ENCODE measurements around the gene C3orf20. TPM values are rescaled to one million over a fixed set of nuclear protein-coding genes. Genes with fewer than 3 reads are reported as not detected.
"Not testable (repeated sequence)": the region's sequence is repeated elsewhere in the genome, so short reads cannot be mapped to it uniquely, and the experiment has no call there.

Gene C3orf20
- total RNA-seq, 1 experiment from 2014 or later: not detected

DNA sequence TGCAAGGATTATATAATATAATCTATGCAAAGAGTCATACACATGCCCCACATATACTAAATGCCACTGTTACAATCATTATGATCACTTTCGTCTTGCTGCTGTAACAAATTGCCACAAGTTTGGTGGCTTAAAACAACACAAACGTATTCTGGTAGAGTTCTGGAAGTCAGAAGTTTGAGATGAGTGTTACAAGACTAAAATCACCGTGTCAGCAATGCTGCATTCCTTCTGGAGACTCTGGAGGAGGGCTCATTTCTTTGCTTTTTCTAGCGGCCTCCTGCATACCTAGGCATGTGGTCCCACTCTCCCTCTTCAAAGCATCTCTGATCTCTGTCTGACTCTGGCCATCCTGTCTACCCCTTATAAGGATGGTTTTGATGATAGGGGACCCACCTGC is 24.7 kb upstream of the C3orf20 start:
- no peak for DNase-seq (ENCODE audit: low spot score)

DNA sequence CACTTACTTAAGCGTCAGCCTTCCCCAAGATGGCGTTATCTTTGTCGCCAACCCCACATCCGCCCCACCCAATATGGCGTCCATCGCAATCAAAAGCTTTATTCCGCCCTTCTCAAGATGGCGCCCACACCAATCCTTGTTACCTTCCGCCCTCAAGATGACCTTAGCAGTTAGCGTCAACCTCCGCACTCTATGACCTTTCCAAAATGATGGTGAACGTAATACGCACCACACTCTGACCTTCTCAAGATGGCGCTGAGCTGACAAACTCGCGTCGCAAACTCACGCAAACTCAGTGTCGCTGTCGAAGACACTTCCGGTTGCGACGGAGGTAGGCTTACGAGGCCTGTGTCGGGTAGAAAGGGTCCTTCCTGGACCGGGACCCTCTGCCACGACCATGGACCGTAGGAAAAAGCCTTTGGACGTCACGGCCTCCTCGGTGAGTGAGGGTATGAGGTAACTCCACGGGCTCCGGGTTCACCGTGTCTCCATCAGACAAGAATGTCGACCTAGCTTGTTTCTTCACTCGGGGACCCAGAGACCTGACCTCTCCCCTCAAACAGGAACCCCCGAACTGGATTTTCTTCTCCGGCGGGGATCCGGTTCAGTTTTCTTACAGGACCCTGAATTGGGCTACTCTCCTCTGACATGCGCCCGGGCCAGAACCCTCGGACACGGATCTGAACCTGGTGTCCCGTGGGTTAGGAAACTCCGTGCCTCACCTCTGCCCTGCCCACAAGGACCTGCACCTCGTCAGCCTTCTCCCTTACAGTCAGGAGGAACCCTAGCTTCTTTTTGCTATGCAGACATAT is 23.3 kb upstream of the C3orf20 start, which contains the start of gene CCDC174:
Gene CCDC174 (plus strand): TSS at position 323 of the 812 bp plus-strand sequence. CDS start 75 bp downstream, at position 398.
- peak; percentile 99 for DNase-seq (ENCODE audit: low spot score)

DNA sequence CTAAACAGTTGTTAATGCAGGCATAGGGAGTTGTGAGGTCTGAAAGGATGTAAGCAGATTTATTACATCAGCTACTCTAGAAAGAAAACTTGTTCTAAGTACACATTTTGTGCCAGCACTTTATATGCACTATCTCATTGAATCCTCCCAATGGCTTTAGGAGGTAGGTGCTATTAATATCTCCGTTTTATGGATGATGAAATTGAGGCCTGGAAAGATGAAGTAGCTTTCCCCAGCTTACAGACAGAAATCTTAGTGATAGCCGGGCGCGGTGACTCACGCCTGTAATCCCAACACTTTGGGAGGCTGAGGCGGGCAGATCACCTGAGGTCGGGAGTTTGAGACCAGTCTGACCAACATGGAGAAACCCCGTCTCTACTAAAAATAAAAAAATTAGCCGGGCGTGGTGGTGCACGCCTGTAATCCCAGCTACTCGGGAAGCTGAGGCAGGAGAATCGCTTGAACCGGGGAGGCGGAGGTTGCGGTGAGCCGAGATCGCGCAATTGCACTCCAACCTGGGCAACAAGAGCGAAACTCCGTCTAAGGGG is 22.5 kb upstream of the C3orf20 start:
- DNase-seq (ENCODE audit: low spot score): not testable (repeated sequence)

DNA sequence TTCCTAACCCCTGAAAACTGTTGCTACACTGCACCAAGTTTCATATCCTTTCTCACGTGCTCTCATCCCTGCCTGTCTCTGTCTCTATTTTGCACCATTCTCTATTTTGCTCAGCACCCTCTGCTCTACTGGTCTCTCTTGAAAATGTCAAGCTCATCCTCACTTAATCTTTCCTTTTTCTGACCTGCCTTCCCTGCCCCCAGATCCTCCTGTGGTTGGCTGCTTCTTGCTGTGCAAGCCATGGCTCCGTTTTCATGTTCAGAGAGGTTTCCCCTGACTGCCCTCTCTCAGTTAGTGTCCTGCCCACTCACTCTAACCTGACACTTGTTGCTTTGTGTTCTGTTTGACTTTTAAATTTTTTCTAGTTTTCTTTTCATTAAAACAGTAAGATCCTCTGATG is 17.4 kb upstream of the C3orf20 start:
- no peak for DNase-seq (ENCODE audit: low spot score)

DNA sequence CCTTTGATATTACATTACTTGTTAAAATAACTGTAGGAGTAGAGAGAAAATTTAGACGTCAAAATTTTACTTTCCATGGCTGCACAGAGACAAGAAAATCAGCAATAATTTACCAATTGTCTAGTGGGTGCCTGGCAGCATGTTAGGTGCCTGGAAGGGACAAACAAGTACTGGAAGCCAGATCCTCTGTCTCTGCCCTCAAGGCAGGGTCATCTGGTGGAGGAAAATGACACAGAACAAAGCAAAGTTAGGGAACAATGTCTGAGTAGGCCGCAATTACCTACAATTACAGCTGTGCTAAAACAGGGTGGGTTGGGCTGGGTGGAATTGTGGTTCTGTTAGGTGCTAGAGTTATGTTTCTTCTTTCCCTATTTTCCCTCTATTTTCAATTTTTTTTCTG is 16.0 kb upstream of the C3orf20 start:
- no peak for DNase-seq (ENCODE audit: low spot score)

DNA sequence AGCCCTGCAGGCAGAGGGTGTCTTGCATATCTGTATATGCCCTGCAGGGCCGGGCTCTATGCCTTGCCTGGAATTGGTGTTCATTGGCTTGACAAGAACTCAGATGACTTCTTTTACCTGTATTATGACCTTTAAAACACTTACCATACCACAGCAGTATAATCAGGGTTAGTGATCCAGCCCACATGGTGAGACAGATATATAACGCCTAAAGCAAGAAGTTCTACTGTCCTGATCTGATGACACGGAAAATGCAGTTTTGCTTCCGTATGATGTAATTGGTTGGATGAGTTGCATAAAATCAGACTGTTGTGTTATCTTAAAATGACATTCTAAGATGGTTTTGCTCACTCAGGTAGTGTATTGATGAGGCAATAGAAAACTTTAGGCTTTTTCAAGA is 14.0 kb upstream of the C3orf20 start:
- no peak for DNase-seq (ENCODE audit: low spot score)

DNA sequence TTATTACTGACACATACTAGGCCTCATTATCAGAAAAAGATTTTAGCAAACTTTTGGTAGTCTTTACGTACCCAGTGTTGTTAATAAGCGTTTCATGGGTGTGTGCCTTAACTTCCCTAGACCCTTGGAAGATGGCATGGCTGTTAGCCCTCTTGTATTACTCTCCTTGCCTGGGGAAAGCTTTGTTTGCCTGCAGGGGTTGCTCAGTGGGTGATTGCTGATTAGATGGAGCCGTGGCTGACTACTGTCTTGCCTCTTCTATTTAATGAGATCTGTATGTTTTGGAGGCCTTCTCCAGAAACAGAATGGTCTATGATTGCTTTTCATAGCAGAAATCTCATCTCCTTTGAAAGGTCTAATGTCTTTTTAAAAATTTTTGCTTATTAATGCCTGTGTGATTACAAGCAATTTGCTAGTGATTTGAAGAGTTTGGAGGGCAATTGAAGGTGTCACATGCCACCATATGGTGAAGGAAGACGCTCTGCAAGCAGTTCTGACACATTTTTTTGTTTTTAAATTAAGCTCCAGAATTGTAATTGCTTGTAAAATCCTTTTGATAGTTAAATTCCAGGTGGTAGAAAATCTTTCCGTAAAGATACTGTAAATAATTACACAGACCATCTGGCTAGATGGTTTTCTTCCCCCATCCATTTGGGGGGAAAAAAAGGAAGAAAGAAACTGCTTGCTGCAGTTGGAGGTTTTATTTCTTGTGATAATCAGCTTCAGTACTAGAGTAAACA is 11.4 kb upstream of the C3orf20 start:
- no peak for DNase-seq (ENCODE audit: low spot score)

DNA sequence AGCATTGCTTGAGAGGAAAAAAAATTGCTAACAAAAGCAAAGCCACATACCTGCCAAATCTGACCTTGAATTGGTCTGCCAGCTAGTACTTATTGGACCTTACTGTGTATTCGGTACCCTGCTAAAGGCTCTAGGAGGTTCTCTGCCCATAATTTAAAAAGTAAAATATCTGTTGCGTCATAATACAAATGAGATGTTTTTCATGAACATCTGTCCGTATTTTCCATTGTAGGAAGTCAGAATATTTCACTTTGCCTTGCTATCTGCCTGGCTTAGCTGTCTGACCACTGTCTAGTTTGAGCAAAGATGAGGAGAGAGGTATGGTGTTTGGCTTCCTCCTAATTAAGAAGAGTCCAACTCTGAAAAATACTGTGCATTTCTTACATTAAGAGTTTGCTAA is 10.8 kb upstream of the C3orf20 start:
- no peak for DNase-seq (ENCODE audit: low spot score)

DNA sequence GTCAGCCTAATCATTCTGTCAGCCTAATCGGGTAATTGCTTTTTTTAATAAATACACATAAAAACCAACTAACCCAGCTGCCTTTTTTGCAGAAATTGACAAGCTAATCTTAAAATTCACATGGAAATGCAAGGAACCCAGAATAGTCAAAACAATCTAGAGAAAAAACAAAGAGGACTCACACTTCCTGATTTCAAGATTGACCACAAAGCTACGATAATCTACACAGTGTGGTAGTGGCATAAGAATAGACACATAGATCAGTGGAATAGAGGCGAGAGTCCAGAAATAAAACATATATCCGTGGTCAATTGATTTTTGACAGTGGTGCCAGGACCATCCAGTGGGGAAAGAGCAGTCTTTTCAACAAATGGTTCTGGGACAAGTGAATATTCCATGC is 2.4 kb upstream of the C3orf20 start:
- DNase-seq (ENCODE audit: low spot score): no peak

DNA sequence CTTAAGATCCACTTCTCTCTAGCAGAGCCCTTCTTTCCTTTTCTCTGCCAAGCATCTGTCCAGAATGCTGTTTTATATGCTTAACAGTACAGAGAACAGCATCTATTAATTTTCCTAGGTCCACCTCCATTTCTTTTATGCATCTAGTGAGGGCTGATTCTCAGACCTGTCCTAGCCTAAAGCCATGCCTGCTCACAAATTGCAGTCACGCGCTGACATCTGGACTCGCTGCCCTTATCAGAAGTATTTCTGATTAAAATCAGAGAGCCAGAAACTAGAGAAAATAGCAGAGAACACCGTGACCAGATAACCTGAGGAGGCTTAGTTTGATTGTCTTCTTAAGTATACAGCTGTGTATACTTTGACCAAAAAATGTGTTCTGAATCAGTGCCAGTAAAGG is 1.9 kb downstream of the C3orf20 start:
- no peak for DNase-seq (ENCODE audit: low spot score)

DNA sequence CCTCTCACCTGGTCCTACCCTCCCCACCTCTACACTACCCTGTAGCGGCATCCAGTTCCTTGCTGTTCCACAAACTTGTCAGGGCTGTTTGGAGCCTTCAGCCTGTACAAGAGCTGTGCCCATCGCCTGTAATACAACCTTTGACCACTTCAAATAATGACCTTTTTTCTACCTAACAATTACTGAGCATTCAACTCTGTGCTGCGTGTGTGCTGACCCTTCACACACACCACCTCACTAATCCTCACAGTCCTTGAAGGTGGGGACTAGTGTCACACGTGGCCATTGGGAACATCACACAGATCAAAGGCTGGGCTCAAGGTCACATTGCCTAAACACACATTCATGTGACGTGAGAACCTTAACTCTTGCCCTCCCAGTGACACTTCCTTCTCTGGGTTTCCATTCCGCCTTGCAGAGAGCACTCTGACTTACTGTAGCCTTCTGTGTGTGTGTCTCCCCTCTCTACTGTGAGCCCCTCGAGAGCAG is 3.1 kb downstream of the C3orf20 start:
- DNase-seq (ENCODE audit: low spot score): no peak

DNA sequence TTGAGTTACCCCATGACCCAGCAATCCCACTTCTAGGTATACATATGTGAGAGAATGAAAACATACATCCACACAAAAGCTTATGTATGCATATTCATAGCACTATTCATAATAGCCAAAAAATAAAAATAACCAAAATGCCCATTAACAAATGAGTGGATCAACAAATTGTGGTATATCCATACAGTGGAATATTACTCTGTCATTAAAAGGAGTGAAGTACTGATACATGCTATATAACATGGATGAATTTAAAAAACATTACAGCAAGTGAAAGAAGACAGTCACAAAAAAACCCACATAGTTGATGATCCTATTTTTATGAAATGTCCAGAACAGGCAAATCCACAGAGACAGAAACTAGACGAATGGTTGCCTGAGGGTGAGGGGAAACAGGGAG is 5.2 kb downstream of the C3orf20 start:
- DNase-seq (ENCODE audit: low spot score): no peak

DNA sequence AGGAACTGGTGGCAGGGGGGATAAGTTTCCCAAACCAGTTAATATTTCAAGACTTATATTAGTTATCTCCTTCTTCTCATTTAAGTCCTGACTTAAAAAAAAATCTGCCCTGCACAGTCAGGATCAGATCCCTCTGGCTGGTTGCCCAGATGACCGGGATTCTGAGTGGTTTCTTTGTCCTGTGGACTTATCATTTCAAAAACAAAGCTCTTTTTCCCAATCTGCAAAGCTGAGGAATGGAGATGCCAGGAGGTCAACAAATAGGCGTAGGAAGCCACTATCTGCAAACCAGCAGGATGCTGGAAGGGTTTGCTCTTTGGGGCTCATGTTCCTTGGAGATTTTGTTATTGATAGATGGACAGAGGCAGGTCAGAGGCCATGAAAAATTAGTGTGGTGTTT is 5.8 kb downstream of the C3orf20 start:
- DNase-seq (ENCODE audit: low spot score): no peak

DNA sequence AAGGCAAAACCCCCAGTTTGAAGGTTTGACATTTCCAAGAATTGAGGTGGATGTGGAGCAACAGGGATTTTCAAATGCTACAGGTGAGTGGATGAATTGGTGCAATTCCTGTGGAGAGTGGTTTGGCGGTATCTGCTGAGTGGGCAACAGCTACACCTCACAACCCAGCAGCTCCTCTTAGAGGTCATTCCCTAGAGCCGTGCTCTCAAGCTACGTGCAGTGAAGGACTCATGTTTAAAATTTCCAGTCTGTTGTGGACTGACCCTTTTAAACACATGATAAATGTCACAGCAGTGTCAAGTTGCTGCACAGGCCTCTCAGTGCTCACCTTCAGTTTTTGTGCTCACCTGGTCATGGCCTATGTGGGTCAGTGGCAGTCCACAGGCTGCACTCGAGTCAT is 9.5 kb downstream of the C3orf20 start:
- no peak for DNase-seq (ENCODE audit: low spot score)

DNA sequence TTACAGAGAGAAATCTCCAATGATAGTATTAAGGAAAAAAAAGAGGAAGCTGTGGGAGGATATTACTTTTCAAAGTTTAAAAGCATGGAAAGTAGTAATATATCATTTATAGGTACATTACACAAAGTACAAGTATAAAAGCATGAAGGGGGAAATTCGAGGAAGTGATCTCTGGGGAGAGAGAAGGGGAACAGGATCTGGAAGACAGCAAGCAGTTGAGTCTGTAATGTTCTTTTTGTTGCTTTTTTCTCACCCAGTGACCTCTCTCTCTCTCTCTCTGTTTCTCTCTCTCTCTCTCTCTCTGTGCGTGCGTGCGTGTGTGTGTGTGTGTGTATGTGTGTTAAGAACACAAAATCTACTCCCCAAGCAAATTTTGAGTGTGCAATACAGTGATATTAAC is 10.2 kb downstream of the C3orf20 start:
- DNase-seq (ENCODE audit: low spot score): no peak

DNA sequence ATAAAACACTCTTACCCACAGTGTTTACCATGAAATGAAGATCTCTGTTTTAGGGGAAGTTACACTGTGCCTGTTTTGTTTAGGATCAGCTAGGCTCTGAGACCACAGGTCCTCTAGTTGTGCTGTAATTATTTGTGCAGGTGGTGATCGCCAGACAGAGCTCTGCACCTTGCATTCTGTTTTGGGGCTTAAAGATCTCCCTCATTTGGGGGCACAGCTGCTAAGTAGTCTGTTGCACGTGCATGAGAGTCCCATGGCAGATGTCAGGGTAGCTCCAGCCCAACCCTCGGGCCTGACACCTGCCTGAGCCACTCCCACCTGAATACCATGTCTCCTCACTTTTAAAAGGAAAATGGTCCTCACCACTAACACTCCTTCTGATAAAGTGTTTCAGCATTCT is 12.4 kb downstream of the C3orf20 start:
- DNase-seq (ENCODE audit: low spot score): no peak

DNA sequence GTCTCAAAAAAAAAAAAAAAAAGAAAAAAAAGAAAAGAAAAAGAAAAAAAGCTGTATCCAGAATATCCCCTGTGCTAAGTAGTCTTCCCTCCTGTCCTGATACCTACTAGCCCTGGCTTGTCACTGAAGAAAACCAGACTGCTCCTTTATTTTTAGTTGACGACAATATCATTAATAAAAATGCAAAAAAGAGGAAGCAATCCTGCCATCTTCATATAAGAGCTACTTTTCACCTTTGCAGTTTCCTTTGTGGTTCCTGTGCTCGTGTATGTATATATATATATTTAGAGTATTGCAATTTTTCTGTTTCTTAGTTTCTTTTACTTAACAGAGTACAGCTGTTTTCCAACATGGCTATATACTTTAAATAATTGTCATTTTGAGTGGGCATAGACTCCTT is 13.6 kb downstream of the C3orf20 start:
- DNase-seq (ENCODE audit: low spot score): no peak

DNA sequence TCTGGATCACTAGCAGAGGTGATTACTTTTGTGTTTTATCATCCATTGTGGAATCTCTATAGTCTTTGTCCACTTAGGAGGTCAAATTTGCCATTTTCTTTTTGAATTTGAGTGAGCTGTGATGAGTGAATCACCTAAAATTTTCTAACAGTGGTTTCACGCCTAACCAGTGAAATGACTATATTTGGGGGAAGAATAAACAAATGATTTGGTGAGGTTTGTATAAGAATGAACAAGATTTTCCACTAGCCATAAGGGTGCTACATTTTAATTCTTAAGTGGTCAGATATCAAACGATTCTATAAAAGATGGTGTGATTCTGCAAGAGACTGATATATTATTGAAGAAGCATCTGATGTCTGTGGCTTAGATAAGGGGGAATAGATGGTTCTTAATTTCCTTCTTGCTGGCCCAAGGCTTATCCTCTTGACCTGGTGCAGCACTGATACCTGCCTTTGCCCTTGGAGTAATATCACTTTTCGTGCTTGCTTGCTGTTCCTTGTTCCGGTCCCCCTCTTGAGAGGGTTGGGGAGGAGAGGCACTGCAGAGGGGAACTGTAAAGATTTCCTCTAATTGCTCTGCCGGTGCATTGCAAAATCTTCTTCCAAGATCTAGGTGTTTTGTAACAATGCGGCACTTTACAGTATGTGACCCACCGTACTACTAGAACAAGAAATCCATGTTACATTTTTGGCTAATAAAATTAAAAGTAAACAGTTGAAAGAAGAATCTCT is 14.5 kb downstream of the C3orf20 start:
- no peak for DNase-seq (ENCODE audit: low spot score)

DNA sequence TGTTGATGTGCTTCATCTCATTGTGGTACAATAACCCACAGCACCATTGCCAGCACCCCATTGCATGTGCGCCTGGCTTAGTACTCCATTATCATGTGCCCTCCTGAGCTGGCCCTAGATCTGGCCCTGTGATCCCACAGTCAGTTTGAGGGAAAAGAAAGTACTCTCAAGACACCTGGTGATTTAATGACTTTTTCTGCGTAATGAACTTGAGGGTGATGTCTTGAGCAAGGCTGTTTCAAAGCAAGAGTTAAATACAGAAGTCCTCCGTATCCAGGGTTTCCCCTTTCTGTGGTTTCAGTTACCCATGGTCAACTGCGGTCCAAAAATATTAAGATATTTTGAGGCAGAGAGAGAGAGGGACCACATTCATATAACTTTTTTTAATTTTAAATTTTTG is 16.3 kb downstream of the C3orf20 start:
- DNase-seq (ENCODE audit: low spot score): no peak

DNA sequence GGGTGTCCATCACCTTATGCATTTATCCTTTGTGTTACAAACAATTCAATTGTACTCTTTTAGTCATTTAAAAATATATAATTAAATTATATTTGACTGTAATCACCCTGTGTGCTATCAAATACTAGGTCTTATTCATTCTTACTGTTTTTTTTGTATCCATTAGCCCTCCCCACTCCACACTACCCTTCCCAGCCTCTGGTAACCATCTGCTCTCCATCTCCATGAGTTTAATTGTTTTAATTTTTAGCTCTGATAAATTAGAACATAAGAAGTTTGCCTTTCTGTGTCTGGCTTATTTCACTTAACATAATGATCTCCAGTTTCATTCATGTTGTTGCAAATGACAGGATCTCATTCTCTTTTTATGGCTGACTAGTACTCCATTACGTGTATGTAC is 16.8 kb downstream of the C3orf20 start:
- DNase-seq (ENCODE audit: low spot score): no peak

DNA sequence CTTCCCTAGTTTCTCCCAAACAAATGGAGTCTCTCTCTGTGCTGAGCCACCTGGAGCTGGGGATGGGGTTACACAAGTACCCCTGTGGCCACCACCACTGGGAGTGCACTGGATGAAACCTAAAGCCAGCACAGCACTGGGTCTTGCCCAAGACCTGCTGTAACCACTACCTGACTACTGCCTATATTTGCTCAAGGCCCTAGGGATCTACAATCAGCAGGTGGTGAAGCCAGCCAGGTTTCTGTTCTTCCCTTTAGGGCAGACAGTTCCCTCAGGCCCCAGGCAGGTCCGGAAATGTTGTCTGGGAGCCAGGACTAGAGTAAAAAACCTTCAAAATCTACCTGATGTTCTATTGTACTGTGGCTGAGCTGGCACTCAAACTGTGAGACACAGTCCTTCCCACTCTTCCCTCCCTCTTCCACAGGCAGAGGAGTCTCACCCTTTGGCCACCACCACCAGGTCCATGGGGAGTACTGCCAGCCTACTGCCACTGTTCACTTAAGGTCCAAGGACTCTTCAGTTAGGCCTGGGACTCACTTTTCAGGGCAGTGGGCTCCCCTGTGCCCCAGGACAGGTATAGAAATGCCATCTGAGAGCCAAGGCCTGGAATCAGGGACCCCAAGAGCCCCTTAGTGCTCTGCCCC is 23.8 kb downstream of the C3orf20 start:
- DNase-seq (ENCODE audit: low spot score): no peak

DNA sequence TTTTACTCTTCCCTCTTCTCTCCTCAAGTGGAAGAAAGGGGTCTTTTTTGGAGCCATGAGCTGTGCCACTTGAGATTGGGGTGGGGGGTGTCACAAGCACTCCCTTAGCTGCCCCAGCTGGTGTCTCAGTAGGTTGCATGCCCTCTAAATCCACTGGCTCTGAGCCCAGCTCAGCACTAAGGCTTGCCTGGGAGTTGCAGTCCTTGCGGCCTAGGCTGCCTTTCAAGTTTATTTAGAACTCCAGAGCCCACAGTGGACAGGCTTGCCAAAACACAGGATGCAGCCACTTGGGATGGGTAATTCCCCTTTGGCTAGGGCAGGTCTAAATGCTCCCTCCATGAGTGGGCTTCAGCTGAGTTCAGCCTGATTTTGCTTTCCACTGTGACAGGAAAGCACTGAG is 24.7 kb downstream of the C3orf20 start:
- no peak for DNase-seq (ENCODE audit: low spot score)

All from H4 (cell line).